ENCODE measurements around the gene COX18. TPM values are rescaled to one million over a fixed set of nuclear protein-coding genes. Genes with fewer than 3 reads are reported as not detected.

COX18 gene
- total and polyA plus RNA-seq, 2 experiments from 2014 or later = 9.7 to 55.0 TPM

GRCh38 chr4:73036123-73036522, 33.4 kb downstream of the COX18 start:
- DNase-seq (ENCODE audit: low read depth in 1 of 2, low spot score in 1 of 2) = no peak
- Histone ChIP-seq H3K27me3 (no peaks in the 10 kb centered on the region), H3K4me3 (no peak overlapping the region), H3K4me1 (ENCODE audit: low read depth) (no peaks in the 10 kb centered on the region), H3K36me3 (no peaks in the 10 kb centered on the region), H3K9me3 (ENCODE audit: low read depth) (no peaks in the 10 kb centered on the region), H3K27ac (no peak overlapping the region)
- TF ChIP-seq CTCF (IDR thresholded peaks at IDR 0.05; ENCODE audit: low read depth, low read length) = no peak

- no peak for DNase-seq (ENCODE audit: low read depth in 1 of 2, low spot score in 1 of 2)
- Histone ChIP-seq H3K27ac (no peak overlapping the region), H3K4me1 (ENCODE audit: low read depth) (no peaks in the 10 kb centered on the region), H3K9me3 (ENCODE audit: low read depth) (no peaks in the 10 kb centered on the region), H3K27me3 (no peaks in the 10 kb centered on the region), H3K4me3 (no peak overlapping the region), H3K36me3 (no peaks in the 10 kb centered on the region)
- no peak for TF ChIP-seq CTCF (IDR thresholded peaks at IDR 0.05; ENCODE audit: low read depth, low read length)
These were observed 34.6 kb downstream of the COX18 start for GRCh38 chr4:73034896-73035295.

- Histone ChIP-seq H3K4me3 (no peak overlapping the region), H3K4me1 (ENCODE audit: low read depth) (no peaks in the 10 kb centered on the region), H3K27me3 (no peaks in the 10 kb centered on the region), H3K27ac (no peak overlapping the region), H3K36me3 (no peaks in the 10 kb centered on the region), H3K9me3 (ENCODE audit: low read depth) (no peaks in the 10 kb centered on the region)
- no peak for TF ChIP-seq CTCF (IDR thresholded peaks at IDR 0.05; ENCODE audit: low read depth, low read length)
- DNase-seq (ENCODE audit: low read depth in 1 of 2, low spot score in 1 of 2) = no peak
These were observed 40.9 kb downstream of the COX18 start for GRCh38 chr4:73028621-73029020.

- H3K4me1 ChIP-seq (ENCODE audit: low read depth) = no peaks in the 10 kb centered on the region
- H3K27me3 ChIP-seq = no peaks in the 10 kb centered on the region
- H3K36me3 ChIP-seq = no peaks in the 10 kb centered on the region
- peak; percentile 58 to 77 for DNase-seq (ENCODE audit: low read depth in 1 of 2, low spot score in 1 of 2)
- peak; percentile 49 for TF ChIP-seq CTCF (IDR thresholded peaks at IDR 0.05; ENCODE audit: low read depth, low read length)
- H3K9me3 ChIP-seq (ENCODE audit: low read depth) = no peaks in the 10 kb centered on the region
- no peak overlapping the region for H3K4me3 ChIP-seq
- H3K27ac ChIP-seq = no peak overlapping the region
These were observed 47.9 kb downstream of the COX18 start for GRCh38 chr4:73021634-73022033.

- no peaks in the 10 kb centered on the region for H3K27me3 ChIP-seq
- TF ChIP-seq CTCF (IDR thresholded peaks at IDR 0.05; ENCODE audit: low read depth, low read length) = peak; percentile 57
- H3K36me3 ChIP-seq = no peaks in the 10 kb centered on the region
- no peaks in the 10 kb centered on the region for H3K4me1 ChIP-seq (ENCODE audit: low read depth)
- H3K27ac ChIP-seq = no peak overlapping the region
- H3K4me3 ChIP-seq = no peak overlapping the region
- peak; percentile 69 for DNase-seq (ENCODE audit: low read depth in 1 of 2, low spot score in 1 of 2)
- no peaks in the 10 kb centered on the region for H3K9me3 ChIP-seq (ENCODE audit: low read depth)
These were observed 50.0 kb downstream of the COX18 start for GRCh38 chr4:73019462-73020047.
